HEK293 (cell line): ENCODE data around the gene CLSTN1.

ENCODE experiments used
- CTCF ChIA-PET: fragments of 350-600 bp; formaldehyde crosslinking; extraction: SDS; loops from one replicate; lab custom pipeline; 2021; ENCODE audit warnings: antibody characterized with exemption; lab: Yijun Ruan, JAX
- POLR2A ChIA-PET: fragments of 300-600 bp; formaldehyde crosslinking; extraction: SDS; loops from one replicate; lab custom pipeline; 2020; ENCODE audit warnings: antibody characterized with exemption, inconsistent platforms; lab: Yijun Ruan, JAX
- H3K27ac ChIP-seq: fragments of 200-500 bp; sonication (Bioruptor generic); 2 replicates; pipeline ENCODE4 v1.5.1; 2014; ENCODE audit warnings: low read depth, low read length, control low read depth, inconsistent platforms; ENCODE audit errors: extremely low read depth
- H3K36me3 ChIP-seq, 2 experiments: fragments of 200-500 bp in 1 of 2; sonication (Bioruptor generic) in 1 of 2; 1 replicate in 1 of 2; 2 replicates in 1 of 2; pipeline ENCODE4 v1.5.1; 2014 to 2017; ENCODE audit warnings: inconsistent platforms in 2 of 2, low read length in 2 of 2; ENCODE audit not compliant: control insufficient read depth in 2 of 2, insufficient read depth in 1 of 2
- H3K4me1 ChIP-seq: fragments of 200-500 bp; sonication (Bioruptor generic); 2 replicates; pipeline ENCODE4 v1.5.1; 2014; ENCODE audit warnings: mild to moderate bottlenecking, low read length, inconsistent platforms; ENCODE audit not compliant: control insufficient read depth, insufficient read depth
- H3K4me3 ChIP-seq: 2 replicates; pipeline ENCODE4 v1.5.1; 2011; ENCODE audit warnings: low read depth, mild to moderate bottlenecking, control low read depth, low read length, moderate library complexity
- H3K9me3 ChIP-seq: fragments of 200-500 bp; sonication (Bioruptor generic); 2 replicates; pipeline ENCODE4 v1.5.1; 2014; ENCODE audit warnings: low read depth, low read length, inconsistent platforms; ENCODE audit not compliant: control insufficient read depth, insufficient read depth
- BCL11B ChIP-seq: fragments of 450-650 bp; formaldehyde crosslinking; IDR thresholded peaks from 2 replicates; pipeline ENCODE4 v1.5.1; 2016; ENCODE audit warnings: low read depth, missing biosample characterization, missing genetic modification characterization
- CTCF ChIP-seq: fragments of 450-650 bp; formaldehyde crosslinking; IDR thresholded peaks from 2 replicates; pipeline ENCODE4 v1.5.1; 2016; ENCODE audit warnings: missing biosample characterization, missing genetic modification characterization
- KLF1 ChIP-seq: fragments of 450-650 bp; formaldehyde crosslinking; IDR thresholded peaks from 2 replicates; pipeline ENCODE4 v1.5.1; 2016; ENCODE audit warnings: missing biosample characterization, missing genetic modification characterization
- OVOL3 ChIP-seq: fragments of 450-650 bp; formaldehyde crosslinking; IDR thresholded peaks from 2 replicates; pipeline ENCODE4 v1.5.1; 2016; ENCODE audit warnings: missing biosample characterization, missing genetic modification characterization
- ZBTB1 ChIP-seq: fragments of 450-650 bp; formaldehyde crosslinking; IDR thresholded peaks from 2 replicates; pipeline ENCODE4 v1.5.1; 2016; ENCODE audit warnings: missing biosample characterization, missing genetic modification characterization
- ZBTB11 ChIP-seq: fragments of 450-650 bp; formaldehyde crosslinking; conservative IDR thresholded peaks from 2 replicates; pipeline ENCODE4 v1.5.1; 2016; ENCODE audit warnings: low read depth, missing biosample characterization, missing genetic modification characterization
- ZFHX2 ChIP-seq: fragments of 450-650 bp; formaldehyde crosslinking; conservative IDR thresholded peaks from 2 replicates; pipeline ENCODE4 v1.5.1; 2016; ENCODE audit warnings: missing biosample characterization, missing genetic modification characterization
- ZIC2 ChIP-seq: fragments of 450-650 bp; formaldehyde crosslinking; IDR thresholded peaks from 2 replicates; pipeline ENCODE4 v1.5.1; 2016; ENCODE audit warnings: missing biosample characterization, missing genetic modification characterization
- ZNF221 ChIP-seq: fragments of 450-650 bp; formaldehyde crosslinking; IDR thresholded peaks from 2 replicates; pipeline ENCODE4 v1.5.1; 2017; ENCODE audit warnings: missing biosample characterization, missing genetic modification characterization, borderline replicate concordance
- ZNF302 ChIP-seq: fragments of 450-650 bp; formaldehyde crosslinking; IDR thresholded peaks from 2 replicates; pipeline ENCODE4 v1.5.1; 2016; ENCODE audit warnings: missing biosample characterization, missing genetic modification characterization, low read depth
- ZNF366 ChIP-seq: fragments of 450-650 bp; formaldehyde crosslinking; conservative IDR thresholded peaks from 2 replicates; pipeline ENCODE4 v1.5.1; 2016; ENCODE audit warnings: missing biosample characterization, missing genetic modification characterization
- ZNF398 ChIP-seq: fragments of 450-650 bp; formaldehyde crosslinking; IDR thresholded peaks from 2 replicates; pipeline ENCODE4 v1.5.1; 2017; ENCODE audit warnings: missing biosample characterization, missing genetic modification characterization
- ZNF416 ChIP-seq: fragments of 450-650 bp; formaldehyde crosslinking; IDR thresholded peaks from 2 replicates; pipeline ENCODE4 v1.5.1; 2016; ENCODE audit warnings: missing biosample characterization, missing genetic modification characterization
- ZNF423 ChIP-seq: fragments of 450-650 bp; formaldehyde crosslinking; IDR thresholded peaks from 2 replicates; pipeline ENCODE4 v1.5.1; 2016; ENCODE audit warnings: missing biosample characterization, missing genetic modification characterization
- ZNF776 ChIP-seq: fragments of 450-650 bp; formaldehyde crosslinking; IDR thresholded peaks from 2 replicates; pipeline ENCODE4 v1.5.0; 2017; ENCODE audit warnings: missing biosample characterization, missing genetic modification characterization, borderline replicate concordance
- ZNF791 ChIP-seq: fragments of 450-650 bp; formaldehyde crosslinking; IDR thresholded peaks from 2 replicates; pipeline ENCODE4 v1.5.1; 2016; ENCODE audit warnings: missing biosample characterization, missing genetic modification characterization
- ZSCAN30 ChIP-seq: fragments of 450-650 bp; IDR thresholded peaks from 2 replicates; pipeline ENCODE4 v1.5.1; 2018; ENCODE audit warnings: missing biosample characterization, mild to moderate bottlenecking, missing genetic modification characterization, moderate library complexity
- TF ChIP-seq, protein P1 (sequence below): fragments of 450-650 bp; formaldehyde crosslinking; IDR thresholded peaks from 2 replicates; pipeline ENCODE4 v1.5.1; 2016; ENCODE audit warnings: missing biosample characterization, missing genetic modification characterization
- TF ChIP-seq, protein P2 (sequence below): fragments of 450-650 bp; formaldehyde crosslinking; IDR thresholded peaks from 2 replicates; pipeline ENCODE4 v1.5.1; 2016; ENCODE audit warnings: missing biosample characterization, missing genetic modification characterization

The CLSTN1 gene

GRCh38 chr1:9871021-9871420 is 47.3 kb upstream of the CLSTN1 start (continued):
- no peak for TF ChIP-seq ZBTB11
- TF ChIP-seq ZNF302: no peak

- Histone ChIP-seq H3K4me3 (no peak overlapping the region), H3K36me3 (peaks cover 0 to 19% of the 10 kb centered on the region in 2 experiments; a peak in 1 of 3 replicates), H3K27ac (no peak overlapping the region), H3K9me3 (no peaks in the 10 kb centered on the region), H3K4me1 (no peaks in the 10 kb centered on the region; the same call in 1 of the 2 replicates)
- POLR2A ChIA-PET: no interaction called here
- CTCF ChIA-PET: interaction anchor here (0.6 to 4.4 kb wide), 4 partner anchors 86 to 243 kb away, joined by 3 to 24 read pairs (median 13); no protein-coding TSS in a partner anchor
- TF ChIP-seq ZIC2 (tag by site-specific recombination) (no peak), KLF1 (tag by site-specific recombination) (no peak), ZNF423 (tag by site-specific recombination) (no peak), ZNF366 (no peak), ZNF791 (no peak), ZNF398 (tag by site-specific recombination) (no peak), CTCF (tag by site-specific recombination) (no peak), ZSCAN30 (tag by site-specific recombination) (no peak), ZNF221 (tag by site-specific recombination) (no peak), ZNF776 (tag by site-specific recombination) (no peak), ZFHX2 (no peak), OVOL3 (tag by site-specific recombination) (no peak), BCL11B (tag by site-specific recombination) (no peak), ZNF416 (no peak), ZBTB1 (tag by site-specific recombination) (no peak)
- TF ChIP-seq, protein P1, sequence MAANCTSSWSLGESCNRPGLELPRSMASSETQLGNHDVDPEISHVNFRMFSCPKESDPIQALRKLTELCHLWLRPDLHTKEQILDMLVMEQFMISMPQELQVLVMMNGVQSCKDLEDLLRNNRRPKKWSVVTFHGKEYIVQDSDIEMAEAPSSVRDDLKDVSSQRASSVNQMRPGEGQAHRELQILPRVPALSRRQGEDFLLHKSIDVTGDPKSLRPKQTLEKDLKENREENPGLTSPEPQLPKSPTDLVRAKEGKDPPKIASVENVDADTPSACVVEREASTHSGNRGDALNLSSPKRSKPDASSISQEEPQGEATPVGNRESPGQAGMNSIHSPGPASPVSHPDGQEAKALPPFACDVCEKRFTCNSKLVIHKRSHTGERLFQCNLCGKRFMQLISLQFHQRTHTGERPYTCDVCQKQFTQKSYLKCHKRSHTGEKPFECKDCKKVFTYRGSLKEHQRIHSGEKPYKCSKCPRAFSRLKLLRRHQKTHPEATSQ: no peak
- TF ChIP-seq, protein P2, sequence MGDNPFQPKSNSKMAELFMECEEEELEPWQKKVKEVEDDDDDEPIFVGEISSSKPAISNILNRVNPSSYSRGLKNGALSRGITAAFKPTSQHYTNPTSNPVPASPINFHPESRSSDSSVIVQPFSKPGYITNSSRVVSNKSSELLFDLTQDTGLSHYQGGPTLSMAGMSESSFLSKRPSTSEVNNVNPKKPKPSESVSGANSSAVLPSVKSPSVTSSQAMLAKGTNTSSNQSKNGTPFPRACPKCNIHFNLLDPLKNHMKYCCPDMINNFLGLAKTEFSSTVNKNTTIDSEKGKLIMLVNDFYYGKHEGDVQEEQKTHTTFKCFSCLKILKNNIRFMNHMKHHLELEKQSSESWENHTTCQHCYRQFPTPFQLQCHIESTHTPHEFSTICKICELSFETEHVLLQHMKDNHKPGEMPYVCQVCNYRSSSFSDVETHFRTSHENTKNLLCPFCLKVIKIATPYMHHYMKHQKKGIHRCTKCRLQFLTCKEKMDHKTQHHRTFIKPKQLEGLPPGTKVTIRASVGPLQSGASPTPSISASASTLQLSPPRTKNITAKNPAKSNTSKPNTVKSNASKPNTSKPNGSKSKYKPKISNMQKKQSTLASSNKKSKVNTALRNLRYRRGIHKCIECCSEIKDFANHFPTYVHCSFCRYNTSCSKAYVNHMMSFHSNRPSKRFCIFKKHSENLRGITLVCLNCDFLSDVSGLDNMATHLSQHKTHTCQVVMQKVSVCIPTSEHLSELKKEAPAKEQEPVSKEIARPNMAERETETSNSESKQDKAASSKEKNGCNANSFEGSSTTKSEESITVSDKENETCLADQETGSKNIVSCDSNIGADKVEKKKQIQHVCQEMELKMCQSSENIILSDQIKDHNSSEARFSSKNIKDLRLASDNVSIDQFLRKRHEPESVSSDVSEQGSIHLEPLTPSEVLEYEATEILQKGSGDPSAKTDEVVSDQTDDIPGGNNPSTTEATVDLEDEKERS (tag by site-specific recombination): no peak
These were observed 46.8 kb upstream of the CLSTN1 start for GRCh38 chr1:9870572-9870971.
